Mesodermal cell (in vitro differentiated cells): ENCODE data around the gene FRZB.

Source experiments
- H3K27ac ChIP-seq: 2 replicates; pipeline ENCODE4 v1.7.0; 2013; ENCODE audit warnings: mild to moderate bottlenecking, low read depth, low read length, moderate library complexity; ENCODE audit not compliant: severe bottlenecking
- H3K36me3 ChIP-seq: 2 replicates; pipeline ENCODE4 v1.7.1; 2013; ENCODE audit warnings: mild to moderate bottlenecking, low read length, moderate library complexity; ENCODE audit not compliant: control insufficient read depth, insufficient read depth
- H3K4me1 ChIP-seq: one replicate; pipeline ENCODE4 v1.7.1; 2013; ENCODE audit warnings: mild to moderate bottlenecking, low read length; ENCODE audit not compliant: insufficient read depth, control insufficient read depth, poor library complexity, severe bottlenecking
- H3K4me3 ChIP-seq: 2 replicates; pipeline ENCODE4 v1.7.0; 2013; ENCODE audit warnings: low read length, control low read depth, mild to moderate bottlenecking; ENCODE audit not compliant: insufficient read depth, poor library complexity, severe bottlenecking; ENCODE audit errors: extremely low read depth
- H3K9me3 ChIP-seq: 2 replicates; pipeline ENCODE4 v1.7.1; 2013; ENCODE audit warnings: mild to moderate bottlenecking, low read length, moderate library complexity; ENCODE audit not compliant: control insufficient read depth
- WGBS, 2 experiments: methylation state at CpG; one replicate each; pipeline ENCODE4 v1.1.5; 2013; ENCODE audit warnings: missing lambda C conversion rate in 2 of 2; ENCODE audit not compliant: insufficient coverage in 2 of 2; 5-methylcytosine and 5-hydroxymethylcytosine counted together

The FRZB gene

GRCh38 chr2:182824056-182824766 is 42.2 kb downstream of the FRZB start:
- Histone ChIP-seq H3K4me3 (no peak overlapping the region), H3K36me3 (no peaks in the 10 kb centered on the region)
- WGBS, 2 experiments: 92 to 100% methylated on average over 1 to 2 of the region's 5 CpGs

GRCh38 chr2:182822733-182823132 is 43.7 kb downstream of the FRZB start:
- Histone ChIP-seq H3K4me1 (peaks cover 2% of the 10 kb centered on the region), H3K4me3 (no peak overlapping the region), H3K9me3 (no peaks in the 10 kb centered on the region), H3K27ac (no peak overlapping the region), H3K36me3 (no peaks in the 10 kb centered on the region)
- 88% methylated on average over 1 of the region's 2 CpGs; no CpG with 5 or more reads in 1 of the 2 experiments for WGBS, 2 experiments

More at GRCh38 chr2:182824056-182824766, 42.2 kb downstream of the FRZB start:
- H3K4me1 ChIP-seq: peaks cover 2% of the 10 kb centered on the region
- H3K9me3 ChIP-seq: no peaks in the 10 kb centered on the region
- no peak overlapping the region for H3K27ac ChIP-seq

- H3K4me3 ChIP-seq: no peak overlapping the region
- no peak overlapping the region for H3K27ac ChIP-seq
- no CpG with 5 or more reads among the region's 2 CpGs for WGBS, 2 experiments
- H3K9me3 ChIP-seq: no peaks in the 10 kb centered on the region
- H3K4me1 ChIP-seq: peaks cover 10% of the 10 kb centered on the region
- H3K36me3 ChIP-seq: no peaks in the 10 kb centered on the region
Measured at GRCh38 chr2:182821182-182821581, 45.3 kb downstream of the FRZB start.

DNA sequence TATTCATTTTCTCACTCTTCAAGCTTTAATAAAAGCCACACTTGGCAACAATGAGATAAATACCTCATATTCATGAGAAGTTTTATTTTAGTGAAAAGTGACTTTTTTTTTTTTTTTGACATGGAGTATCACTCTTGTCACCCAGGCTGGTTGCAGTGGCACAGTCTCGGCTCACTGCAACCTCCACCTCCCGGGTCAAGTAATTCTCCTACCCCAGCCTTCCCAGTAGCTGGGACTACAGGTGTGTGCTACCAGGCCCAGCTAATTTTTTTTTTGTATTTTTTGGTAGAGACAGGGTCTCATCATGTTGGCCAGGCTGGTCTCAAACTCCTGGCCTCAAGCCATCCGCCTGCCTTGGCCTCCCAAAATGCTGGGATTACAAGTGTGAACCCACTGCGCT is 47.0 kb downstream of the FRZB start:
- 88% methylated on average over 4 of the region's 4 CpGs; no CpG with 5 or more reads in 1 of the 2 experiments for WGBS, 2 experiments
- Histone ChIP-seq H3K27ac (no peak overlapping the region), H3K9me3 (no peaks in the 10 kb centered on the region), H3K4me1 (peaks cover 8% of the 10 kb centered on the region), H3K4me3 (no peak overlapping the region), H3K36me3 (no peaks in the 10 kb centered on the region)

GRCh38 chr2:182818925-182819324 is 47.5 kb downstream of the FRZB start:
- no peak overlapping the region for H3K4me3 ChIP-seq
- 17 to 33% methylated on average over 1 to 2 of the region's 4 CpGs for WGBS, 2 experiments
- peaks cover 8% of the 10 kb centered on the region for H3K4me1 ChIP-seq
- peak overlapping the region; percentile 6 for H3K27ac ChIP-seq
- no peaks in the 10 kb centered on the region for H3K9me3 ChIP-seq
- H3K36me3 ChIP-seq: no peaks in the 10 kb centered on the region

DNA sequence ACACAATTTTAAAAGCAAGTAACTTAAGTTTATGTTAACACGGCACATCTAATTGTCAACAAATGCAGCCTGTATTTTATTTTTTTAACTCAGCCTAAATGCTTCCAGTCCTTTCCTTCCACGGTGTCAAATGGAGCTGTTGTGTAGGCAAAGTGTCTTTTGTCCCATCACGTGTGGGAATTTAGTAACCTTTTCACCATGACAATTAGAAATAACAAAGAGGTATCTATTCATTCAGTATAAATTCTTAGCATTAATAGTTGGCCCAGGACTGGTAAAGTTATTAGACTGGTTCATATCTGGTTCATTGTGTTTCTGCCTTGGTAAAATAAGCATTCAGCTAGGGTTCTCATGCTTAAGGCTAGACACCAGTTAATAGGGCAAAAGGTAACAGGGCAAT is 47.9 kb downstream of the FRZB start:
- no peaks in the 10 kb centered on the region for H3K36me3 ChIP-seq
- H3K27ac ChIP-seq: no peak overlapping the region
- no CpG with 5 or more reads among the region's 3 CpGs for WGBS, 2 experiments
- H3K4me1 ChIP-seq: peaks cover 8% of the 10 kb centered on the region
- no peak overlapping the region for H3K4me3 ChIP-seq
- H3K9me3 ChIP-seq: no peaks in the 10 kb centered on the region

DNA sequence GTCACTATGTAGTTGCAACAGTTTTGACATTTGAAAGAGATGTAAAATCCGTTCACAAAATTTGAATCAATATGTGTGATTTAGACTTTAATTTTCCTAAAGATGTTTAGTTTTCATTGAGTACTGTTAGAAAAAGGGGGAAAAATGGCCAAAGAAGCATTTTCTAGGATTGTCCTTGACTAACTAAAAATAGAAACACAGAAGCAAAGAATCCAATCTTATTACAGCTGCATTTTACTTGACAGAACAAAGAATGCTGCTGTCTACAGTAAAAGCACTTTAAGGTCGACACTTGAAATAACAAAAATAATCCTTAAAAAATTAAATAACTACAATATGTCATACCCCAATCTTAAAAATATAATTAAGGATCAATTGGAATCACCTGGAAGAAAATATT is 48.9 kb downstream of the FRZB start:
- 86 to 89% methylated on average over 1 of the region's 2 CpGs for WGBS, 2 experiments
- H3K36me3 ChIP-seq: no peaks in the 10 kb centered on the region
- H3K27ac ChIP-seq: no peak overlapping the region
- peaks cover 8% of the 10 kb centered on the region for H3K4me1 ChIP-seq
- H3K9me3 ChIP-seq: no peaks in the 10 kb centered on the region
- H3K4me3 ChIP-seq: no peak overlapping the region

GRCh38 chr2:182816866-182817265 is 49.6 kb downstream of the FRZB start:
- Histone ChIP-seq H3K4me1 (peaks cover 8% of the 10 kb centered on the region), H3K9me3 (no peaks in the 10 kb centered on the region), H3K4me3 (no peak overlapping the region), H3K27ac (peak overlapping the region; percentile 16), H3K36me3 (no peaks in the 10 kb centered on the region)

GRCh38 chr2:182814804-182815203 is 51.6 kb downstream of the FRZB start:
- no peak overlapping the region for H3K27ac ChIP-seq
- no peaks in the 10 kb centered on the region for H3K9me3 ChIP-seq
- peaks cover 8% of the 10 kb centered on the region for H3K4me1 ChIP-seq
- WGBS, 2 experiments: 89 to 94% methylated on average over 3 of the region's 3 CpGs
- no peaks in the 10 kb centered on the region for H3K36me3 ChIP-seq
- H3K4me3 ChIP-seq: no peak overlapping the region

DNA sequence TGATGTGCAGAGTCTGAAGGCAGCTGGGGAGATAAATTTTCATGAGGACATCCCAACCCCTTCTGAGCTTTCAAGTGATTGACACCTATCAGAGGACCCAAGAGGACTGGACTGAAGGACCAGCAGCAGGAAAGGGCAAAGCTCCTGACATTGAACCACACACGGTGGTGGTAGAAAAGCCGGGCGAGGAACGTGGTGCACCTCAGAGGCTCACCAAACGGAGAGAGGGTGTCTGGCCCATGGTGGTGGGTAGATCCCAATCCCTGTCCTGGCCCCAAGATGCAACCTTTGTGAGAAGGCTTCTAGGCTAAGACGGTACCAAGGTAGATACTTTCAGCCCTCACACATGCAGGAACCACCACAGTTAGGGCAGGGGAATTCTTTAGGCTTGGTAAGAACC is 52.1 kb downstream of the FRZB start:
- Histone ChIP-seq H3K4me3 (no peak overlapping the region), H3K9me3 (no peaks in the 10 kb centered on the region), H3K27ac (no peak overlapping the region), H3K4me1 (peaks cover 8% of the 10 kb centered on the region), H3K36me3 (no peaks in the 10 kb centered on the region)
- WGBS, 2 experiments: 89 to 95% methylated on average over 6 of the region's 6 CpGs

GRCh38 chr2:182810087-182810486 is 56.4 kb downstream of the FRZB start:
- no peak overlapping the region for H3K4me3 ChIP-seq
- no peak overlapping the region for H3K27ac ChIP-seq
- H3K4me1 ChIP-seq: no peaks in the 10 kb centered on the region
- H3K9me3 ChIP-seq: no peaks in the 10 kb centered on the region
- no peaks in the 10 kb centered on the region for H3K36me3 ChIP-seq
- 84 to 100% methylated on average over 2 to 3 of the region's 3 CpGs for WGBS, 2 experiments
